ENCODE data around the gene PARVA.

PARVA gene

DNA sequence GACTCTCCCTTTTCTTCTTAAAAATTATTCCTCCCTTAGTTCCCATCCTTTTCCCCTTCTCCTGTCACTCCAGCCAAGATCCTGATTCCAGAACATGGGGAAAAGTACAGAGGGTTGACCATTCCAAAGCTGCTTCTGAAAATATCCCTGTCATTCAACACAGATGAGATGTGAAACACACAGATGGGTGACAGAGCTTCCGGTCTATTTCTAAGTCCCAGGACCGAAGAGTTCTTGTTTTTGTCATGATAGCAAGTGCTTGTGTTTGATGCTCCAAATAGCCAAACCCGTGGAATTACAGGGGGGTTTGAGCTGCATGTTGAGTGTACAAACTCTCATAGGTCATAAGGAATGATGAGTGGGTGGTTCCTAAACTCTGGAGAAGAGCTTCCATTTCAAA, 57.9 kb downstream of the PARVA start:
- Histone ChIP-seq H3K4me2 (ENCODE audit: low read length) (no peak overlapping the region), H4K20me1 (ENCODE audit: control insufficient read depth, insufficient read depth, low read depth, low read length) (no peaks in the 10 kb centered on the region), H3K27me3 (ENCODE audit: control insufficient read depth, low read length) (no peaks in the 10 kb centered on the region), H3K9me2 (replicated peaks; ENCODE audit: control insufficient read depth, low read length) (no peaks in the 10 kb centered on the region), H3K4me3 (ENCODE audit: low read length) (no peak overlapping the region), H3F3A (ENCODE audit: control insufficient read depth, insufficient read depth) (no peaks in the 10 kb centered on the region), H3K27ac (ENCODE audit: low read depth, low read length) (no peak overlapping the region), H3K36me3 (ENCODE audit: control insufficient read depth, low read length) (no peaks in the 10 kb centered on the region), H3K9me3 (ENCODE audit: control insufficient read depth, insufficient read depth, low read length) (peaks cover 10% of the 10 kb centered on the region; the same call in 1 of the 2 replicates), H3K4me1 (ENCODE audit: control insufficient read depth, low read length) (peaks cover 10% of the 10 kb centered on the region), H3K79me2 (ENCODE audit: control insufficient read depth, low read length) (no peaks in the 10 kb centered on the region)
- TF ChIP-seq EZH2phosphoT487 (IDR thresholded peaks at IDR 0.05; ENCODE audit: borderline replicate concordance, low read length) = no peak
- TF ChIP-seq, protein P1, sequence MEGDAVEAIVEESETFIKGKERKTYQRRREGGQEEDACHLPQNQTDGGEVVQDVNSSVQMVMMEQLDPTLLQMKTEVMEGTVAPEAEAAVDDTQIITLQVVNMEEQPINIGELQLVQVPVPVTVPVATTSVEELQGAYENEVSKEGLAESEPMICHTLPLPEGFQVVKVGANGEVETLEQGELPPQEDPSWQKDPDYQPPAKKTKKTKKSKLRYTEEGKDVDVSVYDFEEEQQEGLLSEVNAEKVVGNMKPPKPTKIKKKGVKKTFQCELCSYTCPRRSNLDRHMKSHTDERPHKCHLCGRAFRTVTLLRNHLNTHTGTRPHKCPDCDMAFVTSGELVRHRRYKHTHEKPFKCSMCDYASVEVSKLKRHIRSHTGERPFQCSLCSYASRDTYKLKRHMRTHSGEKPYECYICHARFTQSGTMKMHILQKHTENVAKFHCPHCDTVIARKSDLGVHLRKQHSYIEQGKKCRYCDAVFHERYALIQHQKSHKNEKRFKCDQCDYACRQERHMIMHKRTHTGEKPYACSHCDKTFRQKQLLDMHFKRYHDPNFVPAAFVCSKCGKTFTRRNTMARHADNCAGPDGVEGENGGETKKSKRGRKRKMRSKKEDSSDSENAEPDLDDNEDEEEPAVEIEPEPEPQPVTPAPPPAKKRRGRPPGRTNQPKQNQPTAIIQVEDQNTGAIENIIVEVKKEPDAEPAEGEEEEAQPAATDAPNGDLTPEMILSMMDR (IDR thresholded peaks at IDR 0.05; ENCODE audit: low read depth, low read length, poor library complexity, severe bottlenecking) = no peak

DNA sequence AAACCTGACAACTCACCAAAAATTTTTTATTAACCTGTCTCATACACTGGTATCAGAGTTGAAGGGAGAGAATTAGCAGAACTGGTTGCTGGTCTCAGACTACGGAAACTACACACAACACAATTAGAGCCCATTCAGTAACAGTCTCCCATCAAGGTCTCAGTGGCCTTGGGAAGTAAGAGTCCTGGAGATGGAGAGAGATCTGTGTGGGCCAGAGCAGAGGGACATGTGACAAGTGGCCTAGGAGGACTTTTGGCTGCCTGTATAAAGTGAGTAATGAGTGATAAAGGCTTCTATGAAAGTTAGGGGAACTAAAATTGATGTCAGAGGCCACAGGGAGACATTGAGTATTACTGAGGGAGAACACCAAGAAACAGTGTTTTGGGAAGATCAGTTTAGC, 58.9 kb downstream of the PARVA start:
- H3K4me1 ChIP-seq (ENCODE audit: control insufficient read depth, low read length) = peaks cover 10% of the 10 kb centered on the region
- H3K27me3 ChIP-seq (ENCODE audit: control insufficient read depth, low read length) = no peaks in the 10 kb centered on the region
- TF ChIP-seq EZH2phosphoT487 (IDR thresholded peaks at IDR 0.05; ENCODE audit: borderline replicate concordance, low read length) = no peak
- TF ChIP-seq, protein P1 (IDR thresholded peaks at IDR 0.05; ENCODE audit: low read depth, low read length, poor library complexity, severe bottlenecking) = no peak
- H3K36me3 ChIP-seq (ENCODE audit: control insufficient read depth, low read length) = no peaks in the 10 kb centered on the region
- H3K4me3 ChIP-seq (ENCODE audit: low read length) = no peak overlapping the region
- no peaks in the 10 kb centered on the region for H3K79me2 ChIP-seq (ENCODE audit: control insufficient read depth, low read length)
- H4K20me1 ChIP-seq (ENCODE audit: control insufficient read depth, insufficient read depth, low read depth, low read length) = no peaks in the 10 kb centered on the region
- no peaks in the 10 kb centered on the region for H3K9me2 ChIP-seq (replicated peaks; ENCODE audit: control insufficient read depth, low read length)
- no peak overlapping the region for H3K4me2 ChIP-seq (ENCODE audit: low read length)
- no peaks in the 10 kb centered on the region for H3F3A ChIP-seq (ENCODE audit: control insufficient read depth, insufficient read depth)
- H3K9me3 ChIP-seq (ENCODE audit: control insufficient read depth, insufficient read depth, low read length) = peaks cover 13% of the 10 kb centered on the region; the same call in 1 of the 2 replicates
- H3K27ac ChIP-seq (ENCODE audit: low read depth, low read length) = no peak overlapping the region

DNA sequence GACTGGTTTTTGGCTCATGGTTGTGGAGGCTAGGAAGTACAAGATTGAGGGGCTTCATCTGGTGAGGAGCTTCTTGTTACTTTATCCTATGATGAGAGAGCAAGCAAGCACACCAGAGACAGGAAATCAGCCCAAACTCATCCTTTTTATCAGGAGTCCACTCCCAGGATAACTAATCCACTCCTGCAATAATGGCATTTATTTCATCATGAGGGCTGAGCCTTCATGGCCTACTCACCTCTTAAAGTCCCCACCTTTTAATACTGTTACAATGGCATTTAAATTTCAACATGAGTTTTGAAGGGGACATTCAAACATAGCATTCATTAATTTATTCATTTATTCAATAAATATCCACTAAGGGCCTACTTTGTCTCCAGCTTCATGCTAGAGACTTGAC, 60.9 kb downstream of the PARVA start:
- H3K27me3 ChIP-seq (ENCODE audit: control insufficient read depth, low read length) = no peaks in the 10 kb centered on the region
- no peaks in the 10 kb centered on the region for H3K79me2 ChIP-seq (ENCODE audit: control insufficient read depth, low read length)
- no peaks in the 10 kb centered on the region for H4K20me1 ChIP-seq (ENCODE audit: control insufficient read depth, insufficient read depth, low read depth, low read length)
- H3K4me2 ChIP-seq (ENCODE audit: low read length) = no peak overlapping the region
- H3K36me3 ChIP-seq (ENCODE audit: control insufficient read depth, low read length) = no peaks in the 10 kb centered on the region
- H3K4me3 ChIP-seq (ENCODE audit: low read length) = no peak overlapping the region
- peaks cover 13% of the 10 kb centered on the region; the same call in 1 of the 2 replicates for H3K9me3 ChIP-seq (ENCODE audit: control insufficient read depth, insufficient read depth, low read length)
- no peaks in the 10 kb centered on the region for H3K9me2 ChIP-seq (replicated peaks; ENCODE audit: control insufficient read depth, low read length)
- peaks cover 10% of the 10 kb centered on the region for H3K4me1 ChIP-seq (ENCODE audit: control insufficient read depth, low read length)
- H3F3A ChIP-seq (ENCODE audit: control insufficient read depth, insufficient read depth) = no peaks in the 10 kb centered on the region
- TF ChIP-seq, protein P1 (IDR thresholded peaks at IDR 0.05; ENCODE audit: low read depth, low read length, poor library complexity, severe bottlenecking) = no peak
- TF ChIP-seq EZH2phosphoT487 (IDR thresholded peaks at IDR 0.05; ENCODE audit: borderline replicate concordance, low read length) = no peak
- H3K27ac ChIP-seq (ENCODE audit: low read depth, low read length) = no peak overlapping the region
